Erythroblast (primary cell): ENCODE data around the gene NR2F1.

Experiments
- DNase-seq, 2 experiments: peaks; one replicate each; lab custom pipeline; 2025; lab: John Stamatoyannopoulos, UW
- GATA1 ChIP-seq: IDR thresholded peaks from 2 replicates; pipeline ENCODE4 v1.6.1; 2011; ENCODE audit warnings: low read depth, mild to moderate bottlenecking, control low read depth, low read length, moderate library complexity
- POLR2A ChIP-seq: IDR thresholded peaks from 2 replicates; pipeline ENCODE4 v1.6.1; 2011; ENCODE audit warnings: mild to moderate bottlenecking, low read length

Gene NR2F1

GRCh38 chr5:93573354-93574351, 9.4 kb upstream of the NR2F1 start:
- DNase-seq, result no peak
- TF ChIP-seq GATA1 (no peak), POLR2A (no peak)

DNA sequence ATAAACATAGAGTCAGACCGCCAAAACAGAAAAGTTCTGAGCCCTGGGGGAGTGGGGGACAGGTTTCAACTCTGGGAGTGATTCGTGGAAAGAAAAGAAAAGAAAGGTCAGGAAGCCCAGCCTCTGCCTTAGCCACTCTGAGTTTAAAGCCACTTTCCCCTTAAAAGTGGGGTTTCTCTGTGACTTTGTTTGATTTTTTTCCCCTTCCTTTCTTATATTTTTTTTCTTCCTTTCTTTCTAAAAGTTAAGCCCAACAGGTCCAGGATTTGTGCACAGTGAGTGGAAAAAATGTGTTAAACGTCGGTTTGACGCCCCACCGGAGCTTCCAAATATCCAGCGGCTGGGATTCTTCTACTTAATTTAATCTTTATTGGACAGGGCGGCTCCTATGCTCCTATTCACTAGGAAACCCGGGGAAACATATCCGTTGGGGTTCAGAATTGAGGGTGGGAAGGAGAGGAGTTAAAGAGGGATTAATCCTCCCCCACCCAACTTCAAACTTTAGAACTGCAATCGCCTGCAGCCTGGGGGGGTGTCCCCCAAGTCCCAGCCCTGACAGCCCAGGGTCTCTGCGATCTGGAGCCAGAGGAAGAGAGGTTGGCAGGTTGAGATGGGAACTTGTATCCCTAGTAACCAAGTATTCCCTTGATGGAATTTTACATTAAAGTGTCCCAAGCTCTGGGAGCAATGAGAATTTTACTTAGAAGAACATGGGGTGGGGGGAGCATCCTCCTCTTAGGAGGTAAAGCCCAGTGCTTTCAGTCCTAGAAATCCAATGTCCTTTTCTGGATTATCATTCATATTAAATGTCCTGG, 8.3 kb upstream of the NR2F1 start:
- DNase-seq, result no peak
- no peak for TF ChIP-seq POLR2A
- TF ChIP-seq GATA1, result no peak

- DNase-seq, result no peak
- TF ChIP-seq GATA1 (no peak), POLR2A (no peak)
Measured at GRCh38 chr5:93575461-93576414, 7.3 kb upstream of the NR2F1 start.

DNA sequence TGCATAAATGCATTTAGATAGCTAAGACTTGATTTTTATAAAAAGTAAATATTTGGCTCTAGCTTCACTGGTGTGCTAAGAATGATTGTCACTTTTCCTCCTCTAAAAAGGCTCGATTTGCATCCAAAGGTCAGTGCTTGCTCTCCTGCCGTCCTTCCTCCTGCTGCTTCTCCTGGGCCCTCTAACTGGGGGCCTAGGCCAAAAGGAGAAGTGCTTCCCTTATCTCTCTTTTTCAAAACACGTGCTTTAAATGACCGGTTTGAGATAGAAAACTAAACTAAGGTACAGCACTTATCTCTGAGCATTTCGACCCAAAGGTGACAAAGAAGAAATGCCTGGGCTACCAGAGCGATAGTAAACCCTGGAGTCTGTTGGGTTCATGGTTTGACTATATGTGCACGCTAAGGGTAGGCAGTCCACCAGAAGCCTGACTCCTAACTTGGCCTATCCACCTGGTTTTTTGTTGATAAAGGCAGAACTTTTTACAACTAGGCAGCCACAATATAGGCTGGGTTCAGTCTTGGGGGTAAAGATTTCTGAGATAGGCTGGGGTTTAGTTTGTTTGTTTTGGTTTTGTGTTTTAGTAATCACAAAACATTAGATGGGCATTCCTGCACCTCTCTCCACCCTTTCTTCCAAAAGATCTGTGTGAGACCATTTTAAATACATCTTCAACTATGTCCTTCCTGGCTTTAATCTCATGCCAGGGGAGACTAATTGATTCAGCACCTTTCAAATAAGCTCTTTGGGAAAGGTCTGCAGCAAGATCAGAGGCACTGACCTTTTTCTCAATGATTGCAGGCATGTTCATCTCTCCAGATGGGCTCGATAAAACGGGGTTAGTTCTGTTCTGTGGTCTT, 5.8 kb upstream of the NR2F1 start:
- TF ChIP-seq GATA1 (no peak), POLR2A (no peak)
- DNase-seq, result no peak

- DNase-seq, result no peak
- TF ChIP-seq POLR2A (no peak), GATA1 (no peak)
Measured at GRCh38 chr5:93577854-93578812, 4.9 kb upstream of the NR2F1 start.

GRCh38 chr5:93578813-93579691, 4.0 kb upstream of the NR2F1 start:
- no peak for DNase-seq

GRCh38 chr5:93579692-93580062, 3.3 kb upstream of the NR2F1 start:
- DNase-seq, result peak; percentile 33 to 36
- TF ChIP-seq GATA1, result no peak
- TF ChIP-seq POLR2A, result no peak

More at GRCh38 chr5:93578813-93579691, 4.0 kb upstream of the NR2F1 start:
- no peak for TF ChIP-seq POLR2A
- no peak for TF ChIP-seq GATA1

DNA sequence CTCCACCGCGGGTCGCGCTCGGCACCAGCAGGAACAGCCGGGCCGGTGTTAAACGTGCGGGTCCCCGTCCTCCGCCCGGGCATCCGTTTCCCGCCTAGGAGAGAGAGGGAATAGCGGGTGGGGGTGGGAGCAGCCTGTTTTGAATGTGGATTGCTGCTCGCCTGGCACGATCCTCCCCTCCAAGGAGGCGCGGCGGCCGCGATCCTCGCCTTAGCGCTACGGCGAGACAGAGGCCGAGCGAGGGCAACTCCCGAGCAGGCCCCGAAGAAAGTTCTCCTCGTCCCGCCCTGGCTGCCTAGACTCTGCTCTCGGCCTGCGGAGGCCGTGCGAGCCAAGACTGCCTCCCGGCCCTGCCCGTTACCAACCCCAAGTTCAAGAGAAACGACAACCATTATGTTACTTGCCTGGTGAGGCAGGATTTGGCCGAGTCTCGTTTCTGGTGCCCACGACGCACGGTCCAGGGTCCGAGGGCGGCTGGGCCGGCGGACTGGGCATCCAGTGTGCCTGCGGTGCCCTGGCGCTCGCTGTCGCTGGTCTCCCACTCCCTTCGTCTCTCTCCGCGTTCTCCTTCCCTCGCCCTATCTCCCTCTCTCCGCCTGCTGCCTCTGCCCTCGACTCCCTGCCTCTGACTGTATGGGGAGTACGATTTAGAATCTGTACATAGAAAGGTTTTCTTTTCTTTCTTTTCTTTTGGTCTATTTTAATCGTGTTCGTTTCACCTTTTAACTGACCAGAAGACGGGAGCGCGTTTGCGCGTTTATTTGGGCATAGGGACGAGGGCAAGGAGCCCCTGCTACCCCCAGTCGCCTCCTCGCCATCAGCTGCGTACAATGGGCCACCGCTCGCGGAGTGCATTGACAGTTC, 2.7 kb upstream of the NR2F1 start:
- TF ChIP-seq POLR2A, result no peak
- TF ChIP-seq GATA1, result no peak
- peak; percentile 33 to 52 for DNase-seq

- TF ChIP-seq POLR2A, result no peak
- DNase-seq, result no peak
Measured at GRCh38 chr5:93580927-93581445, 2.0 kb upstream of the NR2F1 start, which contains the start of gene NR2F1-AS1. Gene NR2F1-AS1 (minus strand): TSS chr5:93581219.
